Type B pancreatic cell (in vitro differentiated cells): Measurements from ENCODE around the gene ATXN2. TPM values are rescaled to one million over a fixed set of nuclear protein-coding genes. Genes with fewer than 3 reads are reported as not detected.

Source experiments
- DNase-seq: peaks from one replicate; pipeline ENCODE4 v3.0.0; 2021; ENCODE audit warnings: mixed read lengths; ENCODE audit not compliant: unreplicated experiment; ENCODE audit errors: extremely low spot score
- H3K27ac Mint-ChIP-seq: 2 replicates; pipeline ENCODE4 v1.8.0; 2021; ENCODE audit warnings: mild to moderate bottlenecking, mixed read lengths
- H3K27me3 Mint-ChIP-seq: 2 replicates; pipeline ENCODE4 v1.8.0; 2021; ENCODE audit warnings: mixed read lengths
- H3K36me3 Mint-ChIP-seq: 2 replicates; pipeline ENCODE4 v1.8.0; 2021; ENCODE audit warnings: mixed read lengths
- H3K4me1 Mint-ChIP-seq: one replicate; pipeline ENCODE4 v1.8.0; 2021; ENCODE audit warnings: mixed read lengths; ENCODE audit not compliant: unreplicated experiment
- H3K4me3 Mint-ChIP-seq: 2 replicates; pipeline ENCODE4 v1.8.0; 2021; ENCODE audit warnings: mild to moderate bottlenecking, mixed read lengths
- H3K9me3 Mint-ChIP-seq: 2 replicates; pipeline ENCODE4 v1.8.0; 2021; ENCODE audit warnings: mixed read lengths
- CTCF ChIP-seq: fragments of 200-600 bp; sonication (generic); conservative IDR thresholded peaks from 2 replicates; pipeline ENCODE4 v1.5.0; 2021; ENCODE audit warnings: antibody characterized with exemption, mild to moderate bottlenecking
- total RNA-seq: library from RNA; stranded (reverse); gene quantifications from 2 replicates; pipeline ENCODE4 v1.2.1, GENCODE V29; 2021; ENCODE audit warnings: low replicate concordance

The ATXN2 gene
- total RNA-seq, 1 donor from 2014 or later, result 80.9 TPM

GRCh38 chr12:111439657-111440151, 159.4 kb downstream of the ATXN2 start:
- Mint-ChIP-seq H3K27ac (peak overlapping the region; percentile 55), H3K9me3 (no peaks in the 10 kb centered on the region), H3K36me3 (peaks cover 4% of the 10 kb centered on the region), H3K27me3 (no peaks in the 10 kb centered on the region), H3K4me1 (peaks cover 8% of the 10 kb centered on the region), H3K4me3 (no peak overlapping the region)
- no peak for DNase-seq
- no peak for TF ChIP-seq CTCF

- H3K4me1 Mint-ChIP-seq, result peaks cover 14% of the 10 kb centered on the region
- no peaks in the 10 kb centered on the region for H3K27me3 Mint-ChIP-seq
- H3K4me3 Mint-ChIP-seq, result peak overlapping the region; percentile 25
- TF ChIP-seq CTCF, result no peak
- no peak for DNase-seq
- peak overlapping the region; percentile 74 for H3K27ac Mint-ChIP-seq
- H3K36me3 Mint-ChIP-seq, result peaks cover 3% of the 10 kb centered on the region
- no peaks in the 10 kb centered on the region for H3K9me3 Mint-ChIP-seq
These were observed 160.6 kb downstream of the ATXN2 start for GRCh38 chr12:111438481-111438880.

GRCh38 chr12:111437816-111438454, 161.2 kb downstream of the ATXN2 start:
- Mint-ChIP-seq H3K27me3 (peaks cover under 1% of the 10 kb centered on the region), H3K36me3 (no peaks in the 10 kb centered on the region), H3K9me3 (no peaks in the 10 kb centered on the region), H3K4me1 (peaks cover 14% of the 10 kb centered on the region), H3K27ac (no peak overlapping the region), H3K4me3 (no peak overlapping the region)
- TF ChIP-seq CTCF, result no peak
- no peak for DNase-seq

GRCh38 chr12:111436811-111437210, 162.3 kb downstream of the ATXN2 start:
- TF ChIP-seq CTCF, result no peak
- Mint-ChIP-seq H3K36me3 (no peaks in the 10 kb centered on the region), H3K4me1 (peaks cover 16% of the 10 kb centered on the region), H3K4me3 (no peak overlapping the region), H3K9me3 (no peaks in the 10 kb centered on the region), H3K27ac (peak overlapping the region; percentile 46), H3K27me3 (peaks cover 4% of the 10 kb centered on the region)
- DNase-seq, result no peak

GRCh38 chr12:111436266-111436665, 162.8 kb downstream of the ATXN2 start:
- no peak overlapping the region for H3K4me3 Mint-ChIP-seq

More at GRCh38 chr12:111436266-111436665, 162.8 kb downstream of the ATXN2 start:
- DNase-seq, result no peak
- Mint-ChIP-seq H3K27ac (peak overlapping the region; percentile 46), H3K36me3 (no peaks in the 10 kb centered on the region), H3K9me3 (no peaks in the 10 kb centered on the region), H3K4me1 (peaks cover 21% of the 10 kb centered on the region), H3K27me3 (peaks cover 4% of the 10 kb centered on the region)
- no peak for TF ChIP-seq CTCF
